NCI-H2107 treated with DMSO at 0.1 percent for 48 hours (cell line): ENCODE results near the gene C11orf21.

ENCODE experiments used
- DNase-seq: peaks from one replicate; lab custom pipeline; 2025; ENCODE audit not compliant: unreplicated experiment; lab: John Stamatoyannopoulos, UW

Gene C11orf21

GRCh38 chr11:2309251-2310072 is 7.7 kb upstream of the C11orf21 start:
- no peak for DNase-seq

- DNase-seq: no peak
Observed at GRCh38 chr11:2308713-2309112, 7.0 kb upstream of the C11orf21 start.

GRCh38 chr11:2307501-2308331 is 6.0 kb upstream of the C11orf21 start:
- no peak for DNase-seq

- no peak for DNase-seq
Observed at GRCh38 chr11:2306877-2307500, 5.3 kb upstream of the C11orf21 start.

- DNase-seq: no peak
Observed at GRCh38 chr11:2306452-2306823, 4.7 kb upstream of the C11orf21 start.

- DNase-seq: no peak
Observed at GRCh38 chr11:2305788-2306451, 4.2 kb upstream of the C11orf21 start.

GRCh38 chr11:2305140-2305778 is 3.5 kb upstream of the C11orf21 start:
- peak; percentile 3 for DNase-seq

GRCh38 chr11:2304506-2305139 is 2.9 kb upstream of the C11orf21 start:
- DNase-seq: no peak

GRCh38 chr11:2303627-2304505 is 2.1 kb upstream of the C11orf21 start:
- DNase-seq: no peak

- no peak for DNase-seq
Observed at GRCh38 chr11:2302896-2303626, 1.3 kb upstream of the C11orf21 start.

GRCh38 chr11:2302306-2302895 is 683 bp upstream of the C11orf21 start:
- no peak for DNase-seq

GRCh38 chr11:2300936-2301630 is 635 bp downstream of the C11orf21 start:
- no peak for DNase-seq

- DNase-seq: no peak
Observed at GRCh38 chr11:2300290-2300935, 1.3 kb downstream of the C11orf21 start.

GRCh38 chr11:2299773-2300172 is 1.9 kb downstream of the C11orf21 start:
- DNase-seq: no peak

GRCh38 chr11:2298795-2299761 is 2.6 kb downstream of the C11orf21 start:
- DNase-seq: peak; percentile 48
